HG03565 (cell line): ENCODE data around the gene BTBD1.
"Not testable (repeated sequence)": the region's sequence is repeated elsewhere in the genome, so short reads cannot be mapped to it uniquely, and the experiment has no call there.

Experiments
- ATAC-seq: cut with Tn5 transposase; IDR thresholded peaks from one replicate; pipeline ENCODE4 v1.9.1; 2021; ENCODE audit warnings: mild to moderate bottlenecking, moderate library complexity; ENCODE audit not compliant: unreplicated experiment

Gene BTBD1

DNA sequence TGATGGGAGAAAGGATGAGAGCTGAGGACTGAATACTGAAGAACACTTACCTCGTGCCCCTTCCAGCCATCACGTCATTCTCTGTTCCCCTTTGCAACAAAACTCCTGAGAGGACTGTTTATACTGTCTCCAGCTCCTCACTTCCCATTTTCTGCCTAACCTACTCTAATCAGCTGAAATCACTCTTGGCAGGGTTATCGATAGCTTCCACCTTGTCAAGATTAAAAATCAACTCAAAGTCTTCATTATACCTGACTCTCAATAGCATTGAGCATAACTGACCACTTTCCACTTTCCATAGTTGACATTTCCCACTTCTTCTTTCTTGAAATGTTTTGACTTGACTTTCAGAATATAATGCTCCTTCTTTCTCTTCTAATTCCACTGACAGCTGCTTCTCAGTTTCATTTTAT, 4.3 kb downstream of the BTBD1 start:
- no peak for ATAC-seq

DNA sequence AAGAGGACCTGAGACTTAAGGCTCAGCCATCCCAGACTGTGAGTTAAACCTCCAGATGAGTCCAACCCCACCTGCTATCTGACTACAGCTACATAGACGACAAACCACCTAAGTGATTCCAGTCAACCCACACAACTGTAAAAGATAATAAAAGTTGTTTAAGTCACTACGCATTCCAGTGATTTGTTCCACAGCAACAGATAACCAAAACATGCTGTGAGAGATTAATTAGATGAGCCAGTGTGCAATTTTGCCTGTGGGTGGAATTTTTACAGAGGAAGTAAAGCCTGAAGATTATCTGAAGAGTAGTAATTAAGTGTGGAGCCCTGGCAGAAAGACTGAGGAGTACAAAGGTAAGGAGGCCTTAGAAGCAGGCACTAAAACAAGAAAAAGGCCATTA, 5.4 kb downstream of the BTBD1 start:
- no peak for ATAC-seq

DNA sequence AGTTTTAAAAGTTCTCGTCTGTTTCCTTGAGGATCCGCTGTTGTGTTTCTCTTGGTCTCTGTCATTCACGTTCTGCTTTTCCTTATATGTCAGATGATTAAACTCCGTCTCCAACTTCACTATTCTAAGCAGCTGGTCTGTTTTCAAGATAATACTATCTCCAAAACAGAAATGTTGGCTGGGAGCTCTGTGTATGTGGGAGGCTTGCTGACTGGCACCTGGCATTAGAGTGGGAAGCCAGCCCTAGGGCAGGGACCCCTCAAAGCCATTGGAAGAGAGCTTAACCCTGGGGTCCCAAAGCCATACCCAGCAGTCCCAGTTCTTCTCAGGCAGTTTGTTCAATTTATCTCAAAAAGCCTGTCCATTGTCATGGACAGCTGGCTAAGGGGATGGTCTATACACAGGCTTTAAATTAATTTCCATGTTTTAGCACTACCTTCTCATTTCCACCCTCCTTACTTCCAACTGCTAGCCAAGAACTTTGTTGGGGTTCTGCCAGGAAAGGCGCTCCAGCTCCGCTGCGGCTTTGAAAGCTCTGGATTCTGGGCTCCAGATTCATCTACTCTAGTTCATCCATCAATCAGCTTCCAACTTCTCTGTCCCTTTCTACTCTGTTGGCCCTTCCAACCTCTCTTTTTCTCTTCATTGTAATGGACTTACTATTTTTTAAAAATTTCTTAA, 9.2 kb downstream of the BTBD1 start:
- ATAC-seq = no peak

DNA sequence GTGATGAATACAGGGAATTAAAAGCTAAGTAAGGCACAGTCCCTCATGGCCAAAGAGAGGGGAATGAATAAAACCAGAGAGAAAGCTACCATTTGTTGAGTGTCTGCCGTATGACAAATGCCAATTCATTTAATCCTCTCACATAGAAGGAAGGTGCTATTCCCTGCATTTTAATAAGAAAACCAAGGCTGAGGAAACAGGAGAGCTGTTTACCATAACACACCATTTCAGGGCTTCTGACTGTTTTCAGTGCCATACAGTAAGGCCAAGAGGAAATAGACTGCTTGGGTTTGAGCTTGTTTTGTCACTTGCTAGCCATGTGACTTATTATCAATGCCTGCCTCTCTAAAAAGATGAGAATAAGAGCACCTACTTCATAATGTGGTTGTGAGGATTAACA, 10.1 kb downstream of the BTBD1 start:
- no peak for ATAC-seq

DNA sequence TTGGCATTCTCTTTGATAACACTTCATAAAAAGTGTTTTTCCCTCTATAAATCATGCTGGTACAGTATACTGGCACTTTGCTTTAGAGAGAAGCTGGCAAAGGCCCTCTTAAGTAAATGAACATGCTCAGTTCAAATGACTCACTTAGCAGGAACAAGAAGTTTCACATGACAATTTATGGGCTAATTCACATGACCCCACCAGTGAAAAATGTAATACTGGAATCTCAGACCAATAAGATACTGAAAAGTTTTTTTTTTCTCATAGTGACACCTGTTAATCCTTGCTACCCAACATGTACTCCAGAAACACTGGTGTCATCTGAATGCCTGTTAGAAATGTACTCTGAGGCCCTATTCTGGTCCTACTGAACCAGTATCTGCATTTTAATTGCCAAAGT, 13.9 kb downstream of the BTBD1 start:
- ATAC-seq = no peak

DNA sequence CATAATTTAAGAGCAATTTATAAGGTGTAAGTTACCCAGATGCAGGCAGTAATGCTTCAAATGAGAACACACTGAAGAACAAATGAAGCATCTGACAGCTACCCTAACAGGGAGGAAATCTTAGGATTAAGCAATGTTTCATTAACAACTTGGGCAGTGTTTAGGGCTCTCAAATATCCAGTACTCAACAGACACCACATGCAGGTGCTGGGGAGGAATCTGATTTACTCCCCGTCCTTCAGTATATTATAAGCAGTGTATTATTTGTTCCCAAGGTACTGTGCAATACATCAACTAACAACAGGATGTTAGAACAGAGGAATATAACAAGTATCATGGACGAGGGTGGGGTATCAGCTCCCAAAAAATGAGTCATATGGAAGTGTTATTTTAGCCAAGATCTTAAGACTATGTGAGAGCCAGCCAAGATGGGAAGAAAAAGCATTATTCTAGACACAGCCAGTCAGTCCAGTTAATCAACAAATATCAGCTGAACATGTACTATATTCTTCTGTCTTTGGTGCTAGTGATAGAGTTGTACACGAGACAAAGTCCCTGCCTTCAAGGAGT, 20.4 kb downstream of the BTBD1 start:
- no peak for ATAC-seq

DNA sequence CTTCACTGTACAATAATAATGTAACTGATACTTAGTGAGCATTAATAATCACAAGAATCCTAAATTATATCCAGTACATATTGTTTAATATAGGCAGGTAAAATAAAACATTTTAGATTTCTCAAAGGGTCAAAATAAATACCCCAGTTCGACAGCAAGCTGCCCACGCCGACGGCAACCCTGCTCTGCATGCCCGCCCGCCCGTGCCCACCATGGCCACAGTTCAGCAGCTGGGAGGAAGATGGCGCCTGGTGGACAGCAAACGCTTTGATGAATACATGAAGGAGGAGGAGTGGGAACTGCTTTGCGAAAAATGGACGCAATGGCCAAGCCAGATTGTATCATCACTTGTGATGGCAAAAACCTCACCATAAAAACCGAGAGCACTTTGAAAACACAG, 22.9 kb downstream of the BTBD1 start:
- ATAC-seq = no peak

DNA sequence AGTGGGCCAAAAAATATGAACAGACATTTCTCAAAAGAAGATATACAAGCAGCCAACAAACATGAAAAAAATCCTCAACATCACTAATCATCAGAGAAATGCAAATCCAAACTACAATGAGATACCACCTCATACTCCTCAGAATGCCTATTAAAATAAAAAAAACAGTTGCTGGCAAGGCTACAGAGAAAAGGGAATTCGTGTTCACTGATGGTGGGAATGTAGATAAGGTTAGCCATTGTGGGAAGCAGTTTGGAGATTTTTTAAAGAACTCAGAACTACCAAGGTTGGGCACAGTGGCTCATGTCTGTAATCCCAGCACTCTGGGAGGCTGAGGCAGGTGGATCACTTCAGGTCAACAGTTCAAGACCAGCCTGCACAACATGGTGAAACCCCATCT, 27.8 kb downstream of the BTBD1 start:
- no peak for ATAC-seq

DNA sequence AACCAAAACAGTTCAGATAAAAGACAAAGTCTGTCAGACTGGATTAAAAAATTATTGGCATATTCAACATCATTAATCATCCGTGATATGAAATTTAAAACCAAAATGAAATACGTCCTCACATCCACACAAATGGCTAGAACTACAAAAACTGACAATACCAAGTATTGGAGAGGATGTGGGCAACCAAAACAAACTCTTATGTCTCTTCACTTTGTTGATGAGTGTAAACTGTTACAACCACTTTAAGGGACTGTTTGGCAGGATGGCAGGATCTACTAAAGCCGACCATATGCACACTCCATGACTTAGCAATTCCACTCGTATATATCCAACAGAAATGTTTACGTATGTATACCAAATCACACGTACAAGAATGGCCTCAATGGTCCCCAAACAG, 30.8 kb downstream of the BTBD1 start:
- ATAC-seq = no peak

DNA sequence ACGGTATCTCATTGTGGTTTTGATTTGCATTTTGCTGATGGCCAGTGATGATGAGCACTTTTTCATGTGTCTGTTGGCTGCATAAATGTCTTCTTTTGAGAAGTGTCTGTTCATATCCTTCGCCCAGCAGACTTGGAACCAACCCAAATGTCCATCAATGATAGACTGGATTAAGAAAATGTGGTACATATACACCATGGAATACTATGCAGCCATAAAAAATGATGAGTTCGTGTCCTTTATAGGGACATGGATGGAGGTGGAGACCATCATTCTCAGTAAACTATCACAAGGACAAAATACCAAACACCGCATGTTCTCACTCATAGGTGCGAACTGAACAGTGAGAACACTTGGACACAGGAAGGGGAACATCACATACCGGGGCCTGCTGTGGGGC, 35.8 kb downstream of the BTBD1 start:
- ATAC-seq = not testable (repeated sequence)

DNA sequence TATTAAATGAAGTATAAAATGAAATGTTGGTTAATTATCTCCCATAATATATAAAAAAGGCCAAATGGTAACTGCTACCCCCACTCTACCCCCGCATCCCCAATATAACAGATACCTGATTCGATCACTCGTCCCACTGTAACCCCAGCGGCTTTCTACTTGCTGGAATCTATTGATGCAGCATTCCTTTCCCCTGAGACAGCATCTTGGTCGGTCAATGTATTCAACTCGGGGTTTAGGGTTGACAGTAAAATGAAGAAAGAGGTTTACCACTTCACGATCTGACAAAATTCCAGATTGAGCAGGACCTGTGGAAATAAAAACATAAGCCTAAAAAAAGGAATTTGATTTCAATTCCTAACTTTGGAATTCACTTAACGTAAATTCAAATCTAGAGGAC, 37.0 kb downstream of the BTBD1 start:
- no peak for ATAC-seq

DNA sequence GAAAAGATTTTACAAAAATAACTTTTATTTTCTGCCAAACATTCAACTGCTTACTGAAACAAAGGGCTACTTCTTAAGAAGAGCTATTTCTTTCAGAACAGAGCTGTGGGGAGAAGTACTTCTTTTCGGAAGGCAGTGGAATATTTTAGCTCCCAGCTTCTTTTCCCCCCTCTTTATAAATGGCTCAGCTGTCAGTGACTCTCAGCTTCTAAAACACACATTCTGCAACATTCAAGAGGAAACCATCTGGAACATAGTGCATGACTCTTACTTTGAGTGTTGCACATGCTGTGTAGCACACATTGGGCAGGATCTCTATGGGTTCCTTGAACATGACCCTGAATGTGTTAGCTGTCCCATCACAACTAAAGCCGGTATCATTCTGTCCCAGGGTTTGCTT, 48.6 kb downstream of the BTBD1 start:
- no peak for ATAC-seq

DNA sequence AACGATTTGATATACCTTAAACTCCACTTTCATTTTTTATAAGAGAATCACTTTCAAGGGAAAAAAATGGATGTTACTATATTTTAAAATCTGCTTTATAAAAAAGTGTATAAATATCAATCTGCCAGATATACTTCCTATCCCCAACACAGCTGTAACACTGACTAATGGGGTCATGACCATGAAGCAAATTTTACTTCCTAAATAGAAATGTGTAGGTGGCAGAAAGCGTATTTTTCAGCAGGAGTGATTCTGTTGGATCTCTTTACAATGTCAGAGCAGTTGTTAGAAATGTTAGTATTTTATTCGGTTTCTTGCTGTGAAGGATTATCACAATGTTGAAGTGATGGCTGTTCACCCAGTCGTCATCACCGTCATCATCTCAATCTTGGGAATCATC, 50.1 kb downstream of the BTBD1 start:
- no peak for ATAC-seq

DNA sequence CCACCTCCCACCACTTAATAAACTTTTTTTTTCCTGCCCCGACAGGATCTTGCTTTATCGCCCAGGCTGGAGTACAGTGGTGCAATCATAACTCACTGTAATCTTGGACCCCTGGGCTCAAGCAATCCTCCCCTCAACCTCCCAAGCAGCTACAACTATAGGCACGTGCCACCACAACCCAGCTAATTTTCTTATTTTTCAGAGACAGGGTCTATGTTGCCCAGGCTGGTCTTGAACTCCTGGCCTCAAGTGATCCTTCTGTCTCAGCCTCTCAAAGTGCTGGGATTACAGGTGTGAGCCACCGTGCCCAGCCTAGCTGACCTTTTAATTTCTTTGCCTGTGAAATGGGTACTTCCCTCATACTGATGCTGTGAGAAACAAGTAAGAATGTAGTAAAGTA, 51.7 kb downstream of the BTBD1 start:
- ATAC-seq = no peak

DNA sequence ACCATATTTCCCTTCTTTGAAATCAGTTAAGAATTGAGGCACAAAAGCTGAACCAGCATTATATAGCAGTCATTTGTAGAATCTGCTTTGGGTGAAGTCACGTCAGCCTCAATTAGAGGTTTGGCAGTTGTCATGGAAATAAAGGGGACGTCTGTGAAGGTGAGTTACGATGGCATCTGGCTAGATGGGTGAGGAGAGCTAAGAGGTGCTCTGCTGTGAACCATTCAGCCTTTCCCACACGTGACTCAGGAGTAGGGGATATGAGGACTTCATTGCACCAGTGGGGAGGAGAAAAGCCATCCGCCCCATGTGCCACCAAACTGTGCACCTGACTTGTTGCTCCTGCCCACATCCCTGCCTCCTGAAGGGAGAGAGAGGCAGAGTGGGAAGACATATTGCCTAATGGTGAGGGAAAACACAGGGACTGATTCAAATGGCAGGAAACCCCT, 52.8 kb downstream of the BTBD1 start:
- no peak for ATAC-seq

DNA sequence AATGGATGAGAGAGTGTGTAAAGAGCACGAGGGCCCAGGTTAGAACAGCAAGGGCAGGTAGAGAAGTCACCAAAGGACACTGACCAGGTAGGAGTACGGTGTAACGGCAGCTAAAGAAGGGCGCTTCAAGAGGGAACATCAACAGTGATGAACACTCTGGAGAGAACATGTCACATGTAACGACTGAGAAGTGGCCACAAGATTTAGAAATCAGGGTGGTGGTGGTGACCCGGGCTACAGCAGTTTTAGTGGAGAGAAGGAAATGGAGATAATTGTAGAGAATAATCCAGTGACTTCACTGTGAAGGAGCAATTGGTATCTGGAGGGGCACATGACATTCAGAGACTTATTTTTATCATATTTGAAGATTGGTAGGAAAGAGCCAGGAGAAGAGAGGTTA, 54.4 kb downstream of the BTBD1 start:
- ATAC-seq = no peak

DNA sequence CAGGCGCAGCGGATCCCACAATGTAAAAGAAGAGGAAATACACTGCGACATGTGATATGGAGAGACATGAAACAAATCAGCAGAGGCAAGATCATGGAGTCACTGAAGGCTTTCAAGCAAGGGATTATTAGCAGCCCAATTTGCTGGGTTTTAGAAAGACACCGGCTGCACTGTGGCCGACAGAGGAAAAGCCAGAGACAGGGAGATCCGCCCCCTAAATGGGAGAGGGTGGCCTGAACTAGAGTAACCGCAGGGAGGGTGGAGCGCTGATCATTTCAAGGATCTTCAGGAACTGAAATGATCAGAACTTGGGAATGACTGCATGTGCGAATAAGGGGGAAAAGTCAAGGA, 55.0 kb downstream of the BTBD1 start:
- ATAC-seq = no peak

DNA sequence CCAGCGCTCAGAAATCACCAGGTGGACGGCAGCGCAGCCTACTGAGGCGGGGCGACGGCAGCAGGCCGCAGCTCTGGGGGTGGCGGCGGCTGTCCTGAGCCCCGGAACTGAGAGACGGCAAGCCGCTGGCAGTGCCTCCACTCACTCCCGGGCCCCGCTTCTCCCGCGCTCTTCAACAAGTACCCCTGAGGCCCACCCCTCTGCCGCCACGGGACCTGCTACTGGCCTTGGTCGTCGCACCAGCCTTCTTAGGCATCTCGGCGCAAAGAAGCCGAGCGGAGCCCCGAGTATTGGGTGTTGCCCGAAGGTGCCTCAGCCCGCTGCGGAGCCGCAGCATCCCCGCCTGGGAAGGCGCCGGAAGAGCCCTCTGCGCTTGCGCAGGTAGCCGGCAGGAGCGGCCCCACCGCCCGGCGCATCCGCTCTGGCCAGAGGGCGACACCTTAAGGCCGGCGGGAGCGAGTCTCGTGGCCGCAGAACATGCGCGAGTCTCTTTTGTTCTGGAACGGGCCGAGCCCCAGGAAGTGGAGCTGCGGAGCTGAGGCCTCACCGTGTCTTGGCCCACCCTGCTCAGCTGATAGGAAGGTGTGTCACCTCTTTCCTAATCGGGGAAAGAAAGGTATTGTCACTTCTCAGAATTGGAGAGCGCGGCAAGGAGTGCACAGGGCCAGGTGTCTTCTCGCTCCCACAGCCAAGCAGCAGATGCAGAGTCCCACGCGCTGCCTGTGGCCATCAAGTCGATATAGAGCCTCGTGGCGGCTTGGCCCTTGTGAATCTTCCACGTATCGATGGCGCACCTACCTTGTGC, 55.6 kb downstream of the BTBD1 start, which contains the start of gene C15orf40:
TSS of gene C15orf40 (minus strand) at position 369 of the 805 bp plus-strand sequence. CDS start at position 337, 32 bp downstream.
- peak; percentile 86 for ATAC-seq

DNA sequence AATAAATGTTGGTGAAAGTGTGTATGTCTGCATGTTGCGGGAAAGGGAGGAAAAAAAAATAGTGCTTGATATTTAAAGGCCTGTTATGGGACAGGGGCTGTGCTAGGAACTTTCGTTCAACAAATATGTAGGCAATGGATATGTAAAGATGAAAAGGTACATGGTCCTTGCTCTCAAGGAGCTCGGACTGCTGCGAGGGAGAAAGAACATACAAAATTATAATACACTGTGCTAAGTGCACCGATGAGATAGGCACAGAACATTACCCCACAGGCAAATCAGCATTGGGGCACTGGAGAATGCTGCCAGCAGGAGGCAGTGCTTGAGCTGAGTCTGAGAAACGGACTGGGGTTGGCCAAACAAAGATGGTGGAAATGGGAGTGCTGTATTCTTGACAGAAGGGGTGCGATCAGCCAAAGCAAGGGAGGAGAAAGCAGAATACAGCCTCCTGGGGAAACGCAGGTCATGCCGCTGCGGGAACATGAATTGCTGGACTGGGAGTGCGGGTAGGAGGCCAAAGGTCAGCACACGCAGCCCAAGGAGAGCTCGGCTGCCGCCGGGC, 56.3 kb downstream of the BTBD1 start:
- ATAC-seq = peak; percentile 46

DNA sequence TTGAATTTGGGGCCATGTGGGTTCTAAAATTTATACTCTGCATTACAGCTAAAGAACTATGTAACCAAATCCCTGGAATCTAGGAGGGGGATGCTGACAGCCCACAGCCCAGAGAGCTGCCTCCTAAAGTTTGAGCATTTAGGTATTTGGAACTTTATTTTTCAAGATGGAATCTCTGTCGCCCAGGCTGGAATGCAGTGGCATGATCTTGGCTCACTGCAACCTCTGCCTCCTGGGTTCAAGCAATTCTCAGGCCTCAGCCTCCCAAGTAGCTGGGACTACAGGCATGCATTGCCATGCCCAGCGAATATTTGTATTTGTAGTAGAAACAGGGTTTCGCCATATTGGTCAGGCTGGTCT, 66.4 kb downstream of the BTBD1 start:
- ATAC-seq = not testable (repeated sequence)

DNA sequence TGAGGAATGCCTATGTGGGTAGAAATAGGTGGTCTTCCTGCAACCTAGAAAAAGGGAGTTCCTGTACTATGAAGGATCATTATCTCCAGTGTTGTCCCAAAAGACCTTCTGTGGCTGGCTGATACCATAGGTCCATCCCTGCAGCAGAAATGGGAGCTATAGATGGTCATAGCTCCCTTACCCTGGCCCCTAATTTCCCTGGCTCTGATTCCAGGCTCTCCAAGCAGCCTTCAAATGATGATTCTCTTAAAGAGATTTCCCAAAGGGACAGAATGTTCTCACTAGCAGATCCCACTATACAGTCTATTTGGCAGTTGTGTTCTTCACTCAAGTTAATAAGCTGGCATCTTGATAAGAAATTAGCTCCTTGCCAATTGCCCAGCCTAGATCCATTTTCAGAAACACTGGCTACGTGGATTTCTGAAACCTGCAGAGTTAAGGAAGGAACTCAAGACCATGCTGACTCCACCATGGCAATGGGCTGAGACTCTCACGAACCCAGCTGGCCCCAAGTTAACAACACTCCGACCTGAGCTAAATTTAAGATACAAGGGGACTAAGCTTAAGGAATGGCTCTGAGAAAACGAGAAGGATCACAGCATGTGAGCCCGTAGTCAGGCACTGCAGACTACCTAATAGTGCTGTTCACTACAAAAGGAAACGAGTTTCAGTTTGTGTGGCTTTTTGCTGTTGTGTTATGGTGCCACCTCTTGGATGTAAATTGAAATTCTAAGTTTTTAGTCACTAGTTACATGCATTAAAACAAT, 67.0 kb downstream of the BTBD1 start:
- ATAC-seq = peak; percentile 80
